Heart left ventricle (tissue), 16 donors: ENCODE measurements around the gene USP16. TPM values are rescaled to one million over a fixed set of nuclear protein-coding genes. Genes with fewer than 3 reads are reported as not detected.

ENCODE experiments used
- ATAC-seq, 4 donors: fragments of 200-7000 bp; cut with Tn5 transposase; one replicate each; pipeline ENCODE4 v1.9.1; 2020 to 2022; ENCODE audit warnings: moderate library complexity in 4 of 4, mild to moderate bottlenecking in 3 of 4, moderate number of reproducible peaks in 1 of 4
- DNase-seq, 5 donors: peaks; one replicate each; pipeline ENCODE4 v3.0.0-alpha.2; 2020
- H3K27ac ChIP-seq, 12 donors: fragments of 200-600 bp; sonication (generic) in 4 of 12; one replicate each; pipeline versions ENCODE4 v1.5.0 to v1.8.0; 2016 to 2022; ENCODE audit warnings: mild to moderate bottlenecking in 2 of 12
- H3K27me3 ChIP-seq, 9 donors: fragments of 200-600 bp; sonication (generic) in 2 of 9; one replicate each; pipeline versions ENCODE4 v1.5.1 to v1.8.0; 2016 to 2022; ENCODE audit warnings: mild to moderate bottlenecking in 3 of 9
- H3K36me3 ChIP-seq, 9 donors: fragments of 200-600 bp; sonication (generic) in 2 of 9; one replicate each; pipeline versions ENCODE4 v1.5.0 to v1.8.0; 2018 to 2022; ENCODE audit warnings: mild to moderate bottlenecking in 2 of 9
- H3K4me1 ChIP-seq, 12 donors: fragments of 200-600 bp; sonication (generic) in 4 of 12; one replicate each; pipeline versions ENCODE4 v1.5.0 to v1.8.0; 2016 to 2022; ENCODE audit warnings: mild to moderate bottlenecking in 3 of 12
- H3K4me3 ChIP-seq, 12 donors: fragments of 200-600 bp; sonication (generic) in 4 of 12; one replicate each; pipeline versions ENCODE4 v1.5.0 to v1.8.0; 2017 to 2022; ENCODE audit warnings: mild to moderate bottlenecking in 9 of 12, moderate library complexity in 4 of 12
- H3K9me3 ChIP-seq, 12 donors: fragments of 200-600 bp; sonication (generic) in 4 of 12; one replicate each; pipeline versions ENCODE4 v1.5.0 to v1.8.0; 2016 to 2022; ENCODE audit warnings: mild to moderate bottlenecking in 1 of 12
- POLR2A ChIP-seq, 2 donors: fragments of 450-650 bp; IDR thresholded peaks; one replicate each; pipeline ENCODE4 v1.6.1; 2017; ENCODE audit warnings: antibody characterized with exemption in 2 of 2, mild to moderate bottlenecking in 2 of 2, moderate library complexity in 2 of 2
- WGBS, 4 donors: extraction: QIAGEN DNeasy Blood & Tissue Kit in 2 of 4; methylation state at CpG; one replicate each; pipeline versions ENCODE4 v1.1.5 to v1.1.7; 2013 to 2018; 5-methylcytosine and 5-hydroxymethylcytosine counted together
- intact Hi-C, 10 donors: fragments of 100-400 bp; cut with DNase I; formaldehyde crosslinking; loops; one replicate each; pipeline versions ENCODE4 v1.11.1 to v1.14.2; 2022
- long read RNA-seq, 3 donors: library from polyadenylated mRNA; unstranded; transcript quantifications; one replicate each; pipeline ENCODE4 v2.0.0, GENCODE V29; 2020 to 2021
- polyA plus RNA-seq, 2 donors: library from polyadenylated mRNA; stranded (reverse); fragments of 200-250 nt; gene quantifications; one replicate each; pipeline ENCODE4 v1.2.3, GENCODE V29; 2013
- total RNA-seq, 9 donors: library from RNA; depleted of rRNA in 2 of 9; stranded (reverse); fragments of >200 nt in 2 of 9; fragmentation: NEBNext Ultra II Directional in 3 of 9; extraction: Animal tissue kit (Norgen Biotek cat#: 25700) in 3 of 9; gene quantifications; one replicate each; pipeline versions ENCODE4 v1.1.0 to v1.2.4, GENCODE V29; 2016 to 2023
- TF ChIP-seq, protein P1 (sequence below), 12 donors: fragments of 200-600 bp; sonication (generic) in 4 of 12; IDR thresholded peaks; one replicate each; pipeline versions ENCODE4 v1.5.0 to v1.8.0; 2018 to 2022; ENCODE audit warnings: antibody characterized with exemption in 12 of 12, mild to moderate bottlenecking in 5 of 12
- donor health status: ischemic (EF 13 %, LVEDD 7.1; RV severe dilation, severe dysfunction).
- donor health status: healthy with polysubstance abuse.
- donor health status: DM: no; HTN: yes; CAD: no.
- donor health status: DM: no; HTN: no; CAD: no.
- donor health status: ischemic (EF 25% LVEDD 6.9; RV normal size, moderate dysfunction).
- donor health status: ischemic (EF 25% LVEDD 5.7; RV mildly dilated, moderate dysfunction).
- donor health status: healthy.
- donor health status: DM: yes; HTN: yes; CAD: no.
- donor health status: ischemic (EF 35%, LVEDD 5.7; RV mildly dilated, moderate dysfunction).
- donor health status: nonischemic (EF 11% LVEDD 7.7; RV severe dilation, severe dysfunction).
- donor health status: DM: yes; HTN: yes; CAD: no.
- donor health status: PGD.
- donor health status: ischemic (EF 29% LVEDD 5.4; RV normal size, mild dysfunction).
- donor health status: nonischemic (EF 23%, LVEDD 6.1; RV moderate dilation, normal function).

Gene USP16
- total RNA-seq (10 to 100 TPM; 19.1 to 38.1 (median 32.4) TPM), polyA plus RNA-seq (10 to 100 TPM; 16.4 to 42.6 TPM)
- long read RNA-seq, donor 1, transcript USP16-201 (19 exons, 3,004 nt), result major isoform, 5 of 22 reads
- long read RNA-seq, donor 1, partial matches to known transcripts, result 12 of 22 reads
- long read RNA-seq, donor 1, other reads (novel, unspliced or antisense), result 5 of 22 reads
- long read RNA-seq, donor 2, partial matches to known transcripts, result 17 of 26 reads
- long read RNA-seq, donor 2, other reads (novel, unspliced or antisense), result 8 of 26 reads
- long read RNA-seq, donor 3, transcript USP16-201 (19 exons, 3,004 nt), result major isoform, 5 of 17 reads
- long read RNA-seq, donor 3, partial matches to known transcripts, result 5 of 17 reads
- long read RNA-seq, donor 3, other reads (novel, unspliced or antisense), result 6 of 17 reads

- H3K4me1 ChIP-seq, result peaks cover 0 to 38% (median 20%) of the 10 kb centered on the region in 12 donors
- H3K9me3 ChIP-seq, result no peaks in the 10 kb centered on the region
- 0 to 1% (median 0%) methylated on average over 22 to 48 of the region's 48 CpGs for WGBS, 4 donors
- intact Hi-C loops, result loop anchor here in 5 of 10 donors (2.0 to 5.0 kb wide), 7 partner anchors 22 to 48 kb away; partner anchors contain the start of genes LTN1 (in 3 of the 5) and CCT8 (in 2 of the 5)
- DNase-seq (peak; percentile 95 to 98 (median 97)), ATAC-seq (peak; percentile 98 to 99 (median 98))
- H3K27ac ChIP-seq, result peak within 1 kb of the TSS; percentile 87 to 100 (median 98)
- peak within 1 kb of the TSS; percentile 30 to 95 (median 72) for H3K4me3 ChIP-seq
- peaks cover 0 to 21% (median 14%) of the 10 kb centered on the region in 9 donors for H3K36me3 ChIP-seq
- H3K27me3 ChIP-seq, result no peaks in the 10 kb centered on the region
- TF ChIP-seq, protein P1, sequence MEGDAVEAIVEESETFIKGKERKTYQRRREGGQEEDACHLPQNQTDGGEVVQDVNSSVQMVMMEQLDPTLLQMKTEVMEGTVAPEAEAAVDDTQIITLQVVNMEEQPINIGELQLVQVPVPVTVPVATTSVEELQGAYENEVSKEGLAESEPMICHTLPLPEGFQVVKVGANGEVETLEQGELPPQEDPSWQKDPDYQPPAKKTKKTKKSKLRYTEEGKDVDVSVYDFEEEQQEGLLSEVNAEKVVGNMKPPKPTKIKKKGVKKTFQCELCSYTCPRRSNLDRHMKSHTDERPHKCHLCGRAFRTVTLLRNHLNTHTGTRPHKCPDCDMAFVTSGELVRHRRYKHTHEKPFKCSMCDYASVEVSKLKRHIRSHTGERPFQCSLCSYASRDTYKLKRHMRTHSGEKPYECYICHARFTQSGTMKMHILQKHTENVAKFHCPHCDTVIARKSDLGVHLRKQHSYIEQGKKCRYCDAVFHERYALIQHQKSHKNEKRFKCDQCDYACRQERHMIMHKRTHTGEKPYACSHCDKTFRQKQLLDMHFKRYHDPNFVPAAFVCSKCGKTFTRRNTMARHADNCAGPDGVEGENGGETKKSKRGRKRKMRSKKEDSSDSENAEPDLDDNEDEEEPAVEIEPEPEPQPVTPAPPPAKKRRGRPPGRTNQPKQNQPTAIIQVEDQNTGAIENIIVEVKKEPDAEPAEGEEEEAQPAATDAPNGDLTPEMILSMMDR (IDR thresholded peaks at IDR 0.05), result peak in 2 of 12 donors; percentile 29 to 35
- TF ChIP-seq POLR2A (IDR thresholded peaks at IDR 0.05), result peak in 1 of 2 donors; percentile 40
These were observed at the start of gene USP16 for GRCh38 chr21:29024474-29025327. Gene USP16, plus strand, starts transcription at chr21:29024668. Its CDS starts 3,246 bp downstream, at chr21:29027914.

- H3K4me1 ChIP-seq, result peaks cover 0 to 19% (median 2%) of the 10 kb centered on the region in 12 donors
- ATAC-seq, result peak in 2 of 4 donors; percentile 39 to 41
- H3K36me3 ChIP-seq, result peaks cover 0 to 89% (median 75%) of the 10 kb centered on the region in 9 donors
These were observed 49.1 kb upstream of the USP16 start for GRCh38 chr21:28975397-28975796.

GRCh38 chr21:28979092-28979491, 45.4 kb upstream of the USP16 start:
- no peaks in the 10 kb centered on the region for H3K9me3 ChIP-seq
- TF ChIP-seq POLR2A (IDR thresholded peaks at IDR 0.05), result no peak
- TF ChIP-seq, protein P1 (IDR thresholded peaks at IDR 0.05), result no peak
- no peaks in the 10 kb centered on the region for H3K27me3 ChIP-seq
- WGBS, 4 donors, result 70 to 86% (median 83%) methylated on average over 1 of the region's 1 CpG
- H3K4me1 ChIP-seq, result peaks cover 0 to 16% (median 2%) of the 10 kb centered on the region in 12 donors
- ATAC-seq (no peak), DNase-seq (no peak)
- intact Hi-C loops, result no loop called here
- H3K27ac ChIP-seq, result no peak overlapping the region
- peaks cover 3 to 98% (median 87%) of the 10 kb centered on the region in 9 donors for H3K36me3 ChIP-seq
- no peak overlapping the region for H3K4me3 ChIP-seq

More at GRCh38 chr21:28975397-28975796, 49.1 kb upstream of the USP16 start:
- Histone ChIP-seq H3K27ac (no peak overlapping the region), H3K27me3 (no peaks in the 10 kb centered on the region), H3K4me3 (no peak overlapping the region), H3K9me3 (no peaks in the 10 kb centered on the region)
- intact Hi-C loops, result no loop called here
- TF ChIP-seq, protein P1 (IDR thresholded peaks at IDR 0.05), result no peak
- no peak for TF ChIP-seq POLR2A (IDR thresholded peaks at IDR 0.05)
- no peak for DNase-seq
- 14 to 18% (median 17%) methylated on average over 3 of the region's 3 CpGs for WGBS, 4 donors
